GM21367 (cell line): ENCODE measurements around the gene FAM222A.

Source experiments
- ATAC-seq: cut with Tn5 transposase; IDR thresholded peaks from one replicate; pipeline ENCODE4 v1.9.1; 2021; ENCODE audit not compliant: unreplicated experiment

Gene FAM222A

GRCh38 chr12:109713187-109714070 is at the start of gene FAM222A:
TSS of gene FAM222A (plus strand) at chr12:109713825. CDS start at chr12:109744147, 30,322 bp downstream.
- ATAC-seq: peak; percentile 84

- no peak for ATAC-seq
These were observed 49.2 kb upstream of the FAM222A start for GRCh38 chr12:109664402-109664801.

DNA sequence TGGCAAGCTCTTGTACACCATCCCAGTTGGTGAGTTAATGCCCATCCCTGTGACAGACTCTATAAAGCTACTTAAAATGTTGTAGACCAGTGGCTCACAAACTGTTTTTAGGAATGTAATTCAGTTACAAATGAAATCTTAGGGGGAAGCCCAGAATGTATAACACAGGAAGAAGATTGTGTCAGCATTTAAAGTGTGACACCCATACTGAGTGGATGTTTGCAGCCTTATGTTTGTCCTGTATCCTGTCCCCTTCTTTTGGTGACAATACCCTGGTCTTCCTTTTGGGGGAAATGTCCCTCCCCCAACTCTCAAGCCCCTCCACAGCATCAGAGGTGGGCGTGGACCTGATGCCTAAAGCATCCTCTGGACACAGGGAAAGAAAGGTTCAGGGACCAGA is 47.6 kb upstream of the FAM222A start:
- no peak for ATAC-seq

DNA sequence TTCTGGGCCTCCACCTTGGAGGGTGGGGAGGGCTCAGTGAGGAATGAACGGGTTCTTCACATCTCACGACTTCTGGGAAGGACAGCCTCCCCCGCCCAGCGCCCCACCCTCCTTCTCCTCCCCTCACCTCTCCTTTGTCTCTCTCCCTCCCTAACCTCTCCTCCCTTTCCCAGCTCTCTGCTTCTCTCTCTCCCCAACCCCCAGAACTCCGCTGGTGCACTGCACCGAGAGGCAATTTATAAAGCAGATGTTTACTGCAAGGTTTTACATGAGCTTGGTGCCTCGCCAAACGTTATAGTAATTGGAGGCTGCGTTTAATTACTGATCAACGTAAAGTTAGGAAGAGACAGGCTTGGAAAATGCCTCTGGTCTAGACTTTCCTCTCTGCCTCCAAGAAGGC is 42.9 kb upstream of the FAM222A start:
- no peak for ATAC-seq

DNA sequence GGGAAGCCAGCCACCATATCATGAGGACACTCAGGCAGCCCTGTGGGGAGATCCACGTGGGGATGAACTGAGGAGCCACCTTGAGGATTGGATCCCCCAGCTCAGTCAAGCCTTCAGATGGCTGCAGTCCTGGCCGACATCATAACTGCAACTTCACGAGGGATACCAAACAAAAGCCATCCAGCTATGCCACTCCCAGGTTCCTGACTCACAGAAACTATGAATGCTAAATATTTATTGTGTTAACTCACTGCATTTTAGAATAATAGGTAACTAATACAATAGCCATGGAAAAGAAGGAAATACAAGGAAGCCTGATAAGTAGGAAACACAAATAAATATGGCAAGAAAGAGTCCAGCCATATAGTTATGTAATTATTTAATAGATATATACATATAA is 42.1 kb upstream of the FAM222A start:
- ATAC-seq: no peak

DNA sequence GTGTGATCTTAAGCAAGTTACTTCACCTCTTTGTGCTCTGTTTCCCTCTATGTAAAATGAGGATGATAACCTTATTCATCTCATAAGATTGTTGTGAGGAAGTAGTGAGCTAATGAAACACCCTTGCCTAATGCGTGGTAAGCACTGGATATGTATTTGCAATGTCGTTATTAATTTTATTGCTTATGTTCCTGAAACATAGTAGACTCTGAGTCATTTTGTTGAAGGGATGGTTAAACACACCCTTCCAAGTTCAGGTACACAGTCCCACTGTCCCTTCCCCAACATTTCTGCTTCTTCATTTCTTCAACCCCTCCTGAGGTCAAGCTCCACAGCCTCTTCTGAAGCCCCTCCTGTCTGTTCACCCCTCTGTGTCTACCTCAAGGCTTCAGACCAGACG is 40.2 kb upstream of the FAM222A start:
- ATAC-seq: no peak

DNA sequence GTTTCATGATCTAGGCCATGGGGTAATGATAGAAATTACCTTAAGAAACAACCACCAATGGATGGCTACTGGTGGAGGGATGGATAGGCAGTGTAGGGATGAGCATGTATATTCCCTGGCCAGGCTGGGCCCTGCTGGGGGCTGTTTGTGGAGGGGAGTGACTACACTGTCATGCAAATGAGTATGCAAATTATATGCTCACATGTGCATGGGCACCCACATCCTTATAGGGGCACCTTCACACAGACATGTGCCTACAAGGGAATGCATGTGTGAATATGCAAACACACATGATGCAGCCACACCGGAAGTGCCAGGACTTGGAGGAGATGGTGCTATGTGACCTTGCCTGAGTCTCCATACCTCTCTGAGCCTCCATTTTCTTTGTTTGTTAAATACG is 39.7 kb upstream of the FAM222A start:
- no peak for ATAC-seq

DNA sequence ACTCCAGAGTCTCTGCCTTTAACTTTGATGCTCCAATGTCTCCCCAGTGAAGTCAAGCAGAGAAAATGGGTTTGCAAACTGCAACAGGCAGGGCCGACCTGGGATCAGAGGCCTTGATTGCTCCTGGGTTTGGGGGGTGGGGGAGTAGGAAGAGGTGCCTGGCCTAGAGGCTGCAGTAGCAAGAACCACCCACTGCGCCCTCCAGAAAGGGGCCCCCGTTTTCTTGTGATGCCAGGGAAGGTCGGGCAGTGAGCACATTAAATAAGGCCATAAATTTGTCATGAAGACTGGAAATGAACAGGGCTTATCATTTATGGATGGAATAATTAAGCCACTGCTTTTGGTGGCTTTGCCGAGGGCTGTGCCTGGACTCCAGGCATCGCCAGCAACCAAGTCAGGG is 38.2 kb upstream of the FAM222A start:
- ATAC-seq: no peak

GRCh38 chr12:109677279-109677691 is 36.3 kb upstream of the FAM222A start:
- no peak for ATAC-seq

GRCh38 chr12:109678719-109679118 is 34.9 kb upstream of the FAM222A start:
- ATAC-seq: no peak

- no peak for ATAC-seq
These were observed 33.9 kb upstream of the FAM222A start for GRCh38 chr12:109679501-109680263.

- ATAC-seq: no peak
These were observed 33.2 kb upstream of the FAM222A start for GRCh38 chr12:109680264-109681005.

- no peak for ATAC-seq
These were observed 31.5 kb upstream of the FAM222A start for GRCh38 chr12:109681986-109682707.

DNA sequence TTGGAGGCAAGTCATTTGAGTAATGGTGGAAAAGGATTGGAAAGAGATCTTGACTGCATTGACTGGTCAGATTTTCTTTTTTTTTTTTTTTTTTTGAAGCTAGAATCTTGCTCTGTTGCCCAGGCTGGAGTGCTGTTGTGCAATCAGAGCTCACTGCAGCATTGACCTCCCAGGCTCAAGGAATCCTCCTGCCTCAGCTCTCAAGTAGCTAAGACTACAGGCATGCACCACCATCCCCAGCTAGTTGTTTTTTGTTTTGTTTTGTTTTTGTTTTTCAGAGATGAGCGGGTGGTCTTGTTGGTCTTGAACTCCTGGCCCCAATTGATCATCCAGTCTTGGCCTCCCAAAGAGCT is 30.9 kb upstream of the FAM222A start:
- no peak for ATAC-seq

GRCh38 chr12:109683316-109683715 is 30.3 kb upstream of the FAM222A start:
- no peak for ATAC-seq

GRCh38 chr12:109685574-109686447 is 27.8 kb upstream of the FAM222A start:
- no peak for ATAC-seq

DNA sequence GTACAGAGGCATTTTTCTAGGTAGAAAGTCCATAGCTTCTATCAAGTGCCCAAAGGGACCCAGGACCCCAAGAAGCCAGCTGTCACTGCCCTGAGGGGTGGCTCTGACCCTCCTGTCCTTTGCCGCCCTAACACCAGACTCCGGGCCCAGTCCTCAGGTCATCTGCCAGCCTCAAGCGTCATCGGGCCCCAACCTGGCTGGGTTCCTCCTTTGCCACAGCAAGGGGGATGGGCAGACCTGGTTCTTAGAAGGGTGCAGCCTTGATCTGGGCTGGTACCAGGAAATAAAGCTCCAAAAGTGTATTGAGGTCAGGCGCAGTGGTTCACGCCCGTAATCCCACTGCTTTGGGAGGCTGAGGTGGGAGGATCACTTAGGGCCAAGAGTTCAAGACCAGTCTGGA is 27.1 kb upstream of the FAM222A start:
- ATAC-seq: no peak

DNA sequence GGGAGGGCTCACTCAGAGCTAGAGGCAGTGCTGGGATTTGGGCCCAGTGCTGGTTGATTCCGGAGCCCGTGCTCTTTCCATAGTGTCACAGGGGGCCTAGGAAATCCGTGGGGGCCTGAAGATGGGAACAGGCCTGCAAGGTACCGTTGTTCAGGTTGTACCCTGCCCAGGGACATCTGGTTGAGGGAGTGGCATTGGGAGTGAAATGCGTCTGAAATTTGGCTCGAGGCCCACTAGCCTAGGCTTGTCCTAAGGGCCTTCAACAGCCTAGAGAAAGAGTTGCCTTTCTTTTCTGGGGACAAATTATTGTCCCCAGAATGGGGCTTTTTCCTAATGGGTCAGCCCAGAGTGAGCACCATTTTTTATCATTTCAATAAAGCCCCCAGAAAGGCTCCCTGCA is 26.4 kb upstream of the FAM222A start:
- no peak for ATAC-seq

DNA sequence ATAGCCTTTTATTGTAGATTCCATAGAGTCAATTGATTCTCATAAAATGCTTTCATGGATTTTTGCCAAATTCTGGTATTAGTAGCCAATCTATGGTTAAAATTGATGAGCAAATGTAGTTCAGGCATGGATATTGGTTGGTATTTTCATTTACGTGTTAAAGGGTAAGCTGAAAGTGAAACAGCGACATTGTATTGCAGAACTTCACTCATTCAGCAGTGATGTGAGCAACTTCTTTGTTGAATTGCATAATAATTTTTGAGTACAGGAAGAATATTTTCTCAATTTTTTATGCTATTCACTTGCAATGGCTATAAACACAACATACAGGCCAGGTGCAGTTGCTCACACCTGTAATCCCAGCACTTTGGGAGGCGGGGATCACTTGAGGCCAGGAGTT is 24.2 kb upstream of the FAM222A start:
- no peak for ATAC-seq

DNA sequence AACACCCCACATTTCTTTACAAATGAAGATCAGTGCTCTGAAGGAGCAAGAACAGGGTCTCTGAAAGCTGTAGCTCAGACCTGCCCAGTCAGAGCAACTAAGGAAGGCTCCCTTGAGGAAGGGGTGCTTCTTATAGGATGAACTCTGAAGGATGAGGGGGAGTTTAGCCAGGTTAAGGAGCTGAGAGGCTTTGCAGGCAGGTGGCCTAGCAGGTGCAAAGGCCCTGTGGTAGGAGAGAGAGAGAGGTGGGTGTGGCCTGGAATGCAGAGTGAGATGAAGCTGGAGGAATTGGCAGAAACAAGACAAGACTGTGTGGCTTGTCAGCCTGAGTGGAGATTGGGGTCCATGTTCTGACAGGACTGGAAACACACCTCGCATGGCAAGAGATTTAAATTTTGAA is 20.5 kb upstream of the FAM222A start:
- no peak for ATAC-seq
